ENCODE data around the gene INTS3. TPM values are rescaled to one million over a fixed set of nuclear protein-coding genes. Genes with fewer than 3 reads are reported as not detected.
A peak's percentile ranks its signal among the peaks of the same experiment; 100 is the strongest.

The INTS3 gene
- total RNA-seq, 2 donors from 2014 or later: 28.2 to 34.1 TPM

GRCh38 chr1:153786038-153786790 lies 58.4 kb downstream of the INTS3 start:
- intact Hi-C loops (cut with DNase I): no loop called here
- ATAC-seq (no peak), DNase-seq (no peak)

GRCh38 chr1:153789478-153790034 lies 61.7 kb downstream of the INTS3 start:
- intact Hi-C loops (cut with DNase I): loop anchor here in 1 of 2 donors (10.0 kb wide), 1 partner anchor 155 kb away; the partner anchor contains the start of gene DENND4B
- DNase-seq (no peak), ATAC-seq (peak in 1 of 2 donors; percentile 3)

- ATAC-seq (peak; percentile 88 to 96), DNase-seq (peak; percentile 91)
- intact Hi-C loops (cut with DNase I): loop anchor here in 1 of 2 donors (10.0 kb wide), 1 partner anchor 154 kb away; the partner anchor contains the start of gene DENND4B
Measured at GRCh38 chr1:153790313-153790965, 62.6 kb downstream of the INTS3 start.

- intact Hi-C loops (cut with DNase I): loop anchor here in 1 of 2 donors (10.0 kb wide), 1 partner anchor 154 kb away; the partner anchor contains the start of gene DENND4B
- DNase-seq (no peak), ATAC-seq (peak; percentile 35 to 65)
Measured at GRCh38 chr1:153790966-153791647, 63.3 kb downstream of the INTS3 start.

- DNase-seq: no peak
- intact Hi-C loops (cut with DNase I): loop anchor here in 1 of 2 donors (10.0 kb wide), 1 partner anchor 153 kb away; the partner anchor contains the start of gene DENND4B
- ATAC-seq: no peak
Measured at GRCh38 chr1:153791648-153792253, 63.9 kb downstream of the INTS3 start.

GRCh38 chr1:153792631-153793041 lies 64.8 kb downstream of the INTS3 start:
- DNase-seq (no peak), ATAC-seq (no peak)
- intact Hi-C loops (cut with DNase I): loop anchor here in 1 of 2 donors (10.0 kb wide), 1 partner anchor 152 kb away; the partner anchor contains the start of gene DENND4B

- DNase-seq (no peak), ATAC-seq (no peak)
- intact Hi-C loops (cut with DNase I): loop anchor here in 1 of 2 donors (10.0 kb wide), 1 partner anchor 151 kb away; the partner anchor contains the start of gene DENND4B
Measured at GRCh38 chr1:153793261-153793972, 65.6 kb downstream of the INTS3 start.

- intact Hi-C loops (cut with DNase I): loop anchor here in 1 of 2 donors (10.0 kb wide), 1 partner anchor 151 kb away; the partner anchor contains the start of gene DENND4B
- DNase-seq: no peak
- no peak for ATAC-seq
Measured at GRCh38 chr1:153793973-153794615, 66.2 kb downstream of the INTS3 start.

- intact Hi-C loops (cut with DNase I): loop anchor here in 1 of 2 donors (5.0 to 10.0 kb wide), 2 partner anchors 150 to 193 kb away; partner anchors contain the start of genes DENND4B and RAB13
- ATAC-seq: no peak
- no peak for DNase-seq
Measured at GRCh38 chr1:153794624-153795329, 66.9 kb downstream of the INTS3 start.

GRCh38 chr1:153795330-153795837 lies 67.5 kb downstream of the INTS3 start:
- no peak for DNase-seq
- no peak for ATAC-seq
- intact Hi-C loops (cut with DNase I): loop anchor here in 1 of 2 donors (5.0 to 10.0 kb wide), 2 partner anchors 149 to 192 kb away; partner anchors contain the start of genes DENND4B and RAB13

GRCh38 chr1:153795934-153796785 lies 68.3 kb downstream of the INTS3 start:
- ATAC-seq: no peak
- intact Hi-C loops (cut with DNase I): loop anchor here (2.0 to 10.0 kb wide), 3 partner anchors 149 to 191 kb away; partner anchors contain the start of genes RAB13 (in 2 of the 2) and DENND4B (in 1 of the 2)
- DNase-seq: no peak

- ATAC-seq (peak; percentile 58 to 64), DNase-seq (peak; percentile 82)
- intact Hi-C loops (cut with DNase I): loop anchor here (2.0 to 10.0 kb wide), 3 partner anchors 148 to 190 kb away; partner anchors contain the start of genes RAB13 (in 2 of the 2) and DENND4B (in 1 of the 2)
Measured at GRCh38 chr1:153796786-153797659, 69.2 kb downstream of the INTS3 start.

GRCh38 chr1:153798468-153798780 lies 70.6 kb downstream of the INTS3 start:
- DNase-seq (no peak), ATAC-seq (no peak)
- intact Hi-C loops (cut with DNase I): loop anchor here in 1 of 2 donors (5.0 to 10.0 kb wide), 2 partner anchors 146 to 189 kb away; partner anchors contain the start of genes DENND4B and RAB13

- DNase-seq (no peak), ATAC-seq (no peak)
- intact Hi-C loops (cut with DNase I): loop anchor here in 1 of 2 donors (5.0 to 10.0 kb wide), 2 partner anchors 146 to 188 kb away; partner anchors contain the start of genes DENND4B and RAB13
Measured at GRCh38 chr1:153799016-153799415, 71.2 kb downstream of the INTS3 start.
